ENCODE results near the gene TSTD1. TPM values are rescaled to one million over a fixed set of nuclear protein-coding genes. Genes with fewer than 3 reads are reported as not detected.

The TSTD1 gene
- total and polyA plus RNA-seq, 10 donors, result 24.3 to 141 (median 31.0) TPM

DNA sequence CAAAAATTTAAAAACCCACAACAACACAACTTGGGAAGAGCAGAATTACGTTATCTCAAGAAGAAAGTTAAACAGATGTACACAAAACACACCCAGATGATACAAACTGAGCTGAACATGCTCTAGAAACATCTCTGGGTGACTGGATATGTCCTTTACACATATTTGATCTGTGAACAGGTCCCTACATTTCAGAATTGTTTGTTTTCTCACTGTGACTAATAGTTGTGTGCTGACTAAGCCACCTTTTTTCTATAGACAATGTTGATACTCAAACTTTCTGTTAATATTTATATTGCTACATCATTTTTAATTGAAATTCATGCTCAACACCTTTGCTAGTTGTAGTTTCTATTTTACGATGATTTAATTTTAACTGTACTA lies 16.8 kb downstream of the TSTD1 start:
- peaks cover 0 to 50% (median 41%) of the 10 kb centered on the region in 6 donors for H3K4me1 ChIP-seq
- WGBS, 5 donors, result 75 to 91% (median 88%) methylated on average over 2 of the region's 2 CpGs
- H3K9me3 ChIP-seq, result peaks cover 0 to under 1% (median 0%) of the 10 kb centered on the region in 8 donors
- no peaks in the 10 kb centered on the region for H3K27me3 ChIP-seq (replicated peaks in 1 of 7)
- TF ChIP-seq, protein P1, sequence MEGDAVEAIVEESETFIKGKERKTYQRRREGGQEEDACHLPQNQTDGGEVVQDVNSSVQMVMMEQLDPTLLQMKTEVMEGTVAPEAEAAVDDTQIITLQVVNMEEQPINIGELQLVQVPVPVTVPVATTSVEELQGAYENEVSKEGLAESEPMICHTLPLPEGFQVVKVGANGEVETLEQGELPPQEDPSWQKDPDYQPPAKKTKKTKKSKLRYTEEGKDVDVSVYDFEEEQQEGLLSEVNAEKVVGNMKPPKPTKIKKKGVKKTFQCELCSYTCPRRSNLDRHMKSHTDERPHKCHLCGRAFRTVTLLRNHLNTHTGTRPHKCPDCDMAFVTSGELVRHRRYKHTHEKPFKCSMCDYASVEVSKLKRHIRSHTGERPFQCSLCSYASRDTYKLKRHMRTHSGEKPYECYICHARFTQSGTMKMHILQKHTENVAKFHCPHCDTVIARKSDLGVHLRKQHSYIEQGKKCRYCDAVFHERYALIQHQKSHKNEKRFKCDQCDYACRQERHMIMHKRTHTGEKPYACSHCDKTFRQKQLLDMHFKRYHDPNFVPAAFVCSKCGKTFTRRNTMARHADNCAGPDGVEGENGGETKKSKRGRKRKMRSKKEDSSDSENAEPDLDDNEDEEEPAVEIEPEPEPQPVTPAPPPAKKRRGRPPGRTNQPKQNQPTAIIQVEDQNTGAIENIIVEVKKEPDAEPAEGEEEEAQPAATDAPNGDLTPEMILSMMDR (IDR thresholded peaks at IDR 0.05 in 8 of 11, conservative IDR thresholded peaks at IDR 0.05 in 3 of 11), result no peak
- TF ChIP-seq POLR2AphosphoS5 (IDR thresholded peaks at IDR 0.05), result no peak
- no peak for TF ChIP-seq POLR2A (IDR thresholded peaks at IDR 0.05)
- H3K4me3 ChIP-seq, result peak overlapping the region in 3 of 8 donors; percentile 56 to 86 (median 65)
- intact Hi-C loops (cut with DNase I; ENCODE audit: low total_unique reads), result no loop called here
- peak overlapping the region in 2 of 8 donors; percentile 86 to 93 for H3K27ac ChIP-seq
- DNase-seq, result no peak
- H3K36me3 ChIP-seq, result no peaks in the 10 kb centered on the region

DNA sequence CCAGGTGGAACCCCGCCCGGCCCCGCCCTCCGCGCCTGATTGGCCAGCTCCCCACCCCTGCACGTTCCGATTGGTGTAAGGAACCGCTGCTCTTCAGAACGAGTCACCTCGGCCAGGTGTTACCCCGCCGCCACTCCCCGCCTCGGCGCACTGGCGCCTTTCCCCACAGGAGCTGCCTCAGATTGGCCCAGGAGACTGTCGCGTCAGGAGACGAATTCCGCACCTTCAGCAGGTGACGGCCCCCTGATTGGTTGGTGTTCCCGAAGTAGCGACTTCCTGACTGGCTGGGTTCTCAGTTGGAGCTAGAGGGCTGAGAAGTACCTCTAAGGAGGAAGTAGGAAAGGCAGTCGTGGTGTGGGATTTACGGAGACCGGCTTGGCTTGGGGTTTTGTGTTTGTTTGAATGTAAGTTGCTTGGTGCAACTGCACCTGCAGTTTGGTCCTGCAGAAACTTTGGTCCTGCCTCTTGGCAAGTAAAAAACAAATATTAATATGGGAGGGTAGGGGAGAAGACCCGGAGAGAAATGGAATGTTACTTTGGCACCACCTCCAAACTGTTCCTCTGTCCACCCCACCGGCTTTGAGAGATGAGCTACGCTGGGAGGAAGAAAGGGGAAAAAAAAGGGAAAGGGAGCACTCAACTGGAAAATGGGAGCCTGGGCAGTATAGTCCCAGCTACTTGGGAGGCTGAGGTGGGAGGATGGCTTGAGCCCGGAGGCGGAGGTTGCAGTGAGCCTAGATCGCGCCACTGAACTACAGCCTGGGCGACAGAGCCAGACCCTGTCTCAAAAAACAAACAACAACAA lies 17.4 kb downstream of the TSTD1 start:
- Histone ChIP-seq H3K27me3 (replicated peaks in 1 of 7) (no peaks in the 10 kb centered on the region), H3K4me1 (peaks cover 2 to 54% (median 43%) of the 10 kb centered on the region in 6 donors), H3K36me3 (no peaks in the 10 kb centered on the region), H3K4me3 (peak overlapping the region; percentile 56 to 86 (median 66)), H3K27ac (peak overlapping the region in 7 of 8 donors; percentile 85 to 93 (median 90)), H3K9me3 (no peaks in the 10 kb centered on the region)
- TF ChIP-seq, protein P1 (IDR thresholded peaks at IDR 0.05 in 8 of 11, conservative IDR thresholded peaks at IDR 0.05 in 3 of 11), result no peak
- peak in 2 of 3 donors; percentile 16 to 39 for TF ChIP-seq POLR2A (IDR thresholded peaks at IDR 0.05)
- peak; percentile 65 to 76 (median 68) for TF ChIP-seq POLR2AphosphoS5 (IDR thresholded peaks at IDR 0.05)
- peak; percentile 95 for DNase-seq
- WGBS, 5 donors, result 14 to 18% (median 16%) methylated on average over 27 to 34 of the region's 34 CpGs
- intact Hi-C loops (cut with DNase I; ENCODE audit: low total_unique reads), result no loop called here

DNA sequence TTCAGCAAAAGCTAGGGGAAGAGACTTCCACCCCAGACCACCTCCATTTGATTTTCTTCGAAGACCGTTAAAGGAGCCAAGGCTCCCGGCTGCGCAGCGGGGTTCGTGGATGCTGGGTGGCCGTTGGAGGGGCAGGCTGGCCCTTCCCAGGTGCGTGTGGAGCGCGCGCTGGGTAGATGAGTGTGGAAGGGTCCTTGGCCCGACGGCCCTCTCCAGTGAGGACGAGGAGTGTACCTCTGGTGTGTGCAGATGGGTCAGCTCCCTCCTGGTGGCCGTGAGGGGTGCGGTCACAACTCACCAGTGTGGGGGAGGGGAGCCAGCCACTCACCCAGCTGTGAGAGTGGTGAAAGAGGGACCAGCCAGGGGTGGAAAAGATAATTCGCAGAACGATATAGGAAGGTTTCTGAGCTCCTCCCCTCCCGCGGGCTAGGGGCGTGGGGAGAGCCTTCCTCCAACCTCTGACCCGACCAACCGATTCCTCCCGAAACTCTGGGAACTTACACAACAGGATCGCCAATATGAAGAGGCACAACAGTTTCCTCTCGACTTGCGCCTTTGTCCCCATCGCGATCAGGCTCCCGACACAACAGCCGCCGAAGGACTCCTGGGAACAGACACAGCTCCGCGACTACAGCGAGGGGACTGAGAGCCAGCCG lies 18.1 kb downstream of the TSTD1 start, which contains the start of gene F11R:
TSS of gene F11R (minus strand) at position 644 of the 656 bp plus-strand sequence. CDS start at position 565, 79 bp downstream.
- Histone ChIP-seq H3K36me3 (no peaks in the 10 kb centered on the region), H3K27me3 (replicated peaks in 1 of 7) (no peaks in the 10 kb centered on the region), H3K4me3 (peak within 1 kb of the TSS; percentile 56 to 86 (median 66)), H3K27ac (peak within 1 kb of the TSS; percentile 49 to 93 (median 90)), H3K9me3 (no peaks in the 10 kb centered on the region), H3K4me1 (peaks cover 2 to 61% (median 45%) of the 10 kb centered on the region in 6 donors)
- intact Hi-C loops (cut with DNase I; ENCODE audit: low total_unique reads), result no loop called here
- 0 to 2% (median 1%) methylated on average over 28 to 36 of the region's 36 CpGs for WGBS, 5 donors
- TF ChIP-seq POLR2AphosphoS5 (IDR thresholded peaks at IDR 0.05) (peak; percentile 71 to 84 (median 79)), POLR2A (IDR thresholded peaks at IDR 0.05) (peak in 1 of 3 donors; percentile 22)
- TF ChIP-seq, protein P1 (IDR thresholded peaks at IDR 0.05 in 8 of 11, conservative IDR thresholded peaks at IDR 0.05 in 3 of 11), result peak in 7 of 11 experiments; percentile 5 to 47 (median 33)
- DNase-seq, result peak; percentile 87

All from spleen (tissue), 11 donors.